Uterus (tissue), 4 donors: Measurements from ENCODE around the gene ACMSD. TPM values are rescaled to one million over a fixed set of nuclear protein-coding genes. Genes with fewer than 3 reads are reported as not detected.

Experiments used
- DNase-seq, 2 donors: peaks; one replicate each; pipeline ENCODE4 v3.0.0-alpha.2; 2019 to 2020
- H3K27ac ChIP-seq, 2 donors: fragments of 200-600 bp; sonication (generic); 1 replicate in 1 of 2; 2 replicates in 1 of 2; pipeline ENCODE4 v1.5.1; 2016 to 2018
- H3K27me3 ChIP-seq, 2 donors: fragments of 200-600 bp; sonication (generic); one replicate each; pipeline ENCODE4 v1.5.1; 2018 to 2019; ENCODE audit warnings: control low read depth in 1 of 2
- H3K36me3 ChIP-seq, 2 donors: fragments of 200-600 bp; sonication (generic); one replicate each; pipeline ENCODE4 v1.5.1; 2019; ENCODE audit warnings: control low read depth in 1 of 2
- H3K4me1 ChIP-seq, 2 donors: fragments of 200-600 bp; sonication (generic); one replicate each; pipeline ENCODE4 v1.5.1; 2018 to 2019; ENCODE audit warnings: control low read depth in 1 of 2
- H3K4me3 ChIP-seq, 2 donors: fragments of 200-600 bp; sonication (generic); 1 replicate in 1 of 2; 2 replicates in 1 of 2; pipeline ENCODE4 v1.5.1; 2018 to 2019; ENCODE audit warnings: mild to moderate bottlenecking in 1 of 2
- H3K9me3 ChIP-seq, 2 donors: fragments of 200-600 bp; sonication (generic); one replicate each; pipeline ENCODE4 v1.5.1; 2019; ENCODE audit warnings: control low read depth in 1 of 2
- CTCF ChIP-seq, 4 experiments: fragments of 200-600 bp in 2 of 4; fragments of 450-650 bp in 2 of 4; sonication (generic) in 2 of 4; IDR thresholded peaks; one replicate each; pipeline ENCODE4 v1.5.1; 2016 to 2019; ENCODE audit warnings: antibody characterized with exemption in 4 of 4, mild to moderate bottlenecking in 2 of 4, moderate library complexity in 1 of 4
- POLR2A ChIP-seq, 2 donors: fragments of 450-650 bp; IDR thresholded peaks; one replicate each; pipeline ENCODE4 v1.6.1; 2016; ENCODE audit warnings: antibody characterized with exemption in 2 of 2, mild to moderate bottlenecking in 1 of 2, moderate library complexity in 1 of 2
- intact Hi-C: fragments of 100-400 bp; cut with DNase I; formaldehyde crosslinking; loops from one replicate; pipeline ENCODE4 v1.15.1; 2023; ENCODE audit warnings: low total_unique reads
- total RNA-seq, 4 donors: library from RNA; depleted of rRNA in 3 of 4; stranded (reverse); fragments of >200 nt in 3 of 4; gene quantifications; one replicate each; pipeline versions ENCODE4 v1.1.0 to v1.2.4, GENCODE V29; 2014 to 2023
- donor health status: DM: yes; HTN: yes; CAD: no.

ACMSD gene
- total RNA-seq, 4 donors from 2014 or later: not detected

GRCh38 chr2:134936691-134937090 is 98.3 kb downstream of the ACMSD start:
- Histone ChIP-seq H3K36me3 (peaks cover 0 to 2% of the 10 kb centered on the region in 2 donors), H3K27ac (no peak overlapping the region), H3K4me1 (no peaks in the 10 kb centered on the region), H3K4me3 (no peak overlapping the region), H3K27me3 (no peaks in the 10 kb centered on the region), H3K9me3 (no peaks in the 10 kb centered on the region)
- no peak for TF ChIP-seq POLR2A (IDR thresholded peaks at IDR 0.05)
- no peak for TF ChIP-seq CTCF (IDR thresholded peaks at IDR 0.05)
- intact Hi-C loops: no loop called here
- no peak for DNase-seq

DNA sequence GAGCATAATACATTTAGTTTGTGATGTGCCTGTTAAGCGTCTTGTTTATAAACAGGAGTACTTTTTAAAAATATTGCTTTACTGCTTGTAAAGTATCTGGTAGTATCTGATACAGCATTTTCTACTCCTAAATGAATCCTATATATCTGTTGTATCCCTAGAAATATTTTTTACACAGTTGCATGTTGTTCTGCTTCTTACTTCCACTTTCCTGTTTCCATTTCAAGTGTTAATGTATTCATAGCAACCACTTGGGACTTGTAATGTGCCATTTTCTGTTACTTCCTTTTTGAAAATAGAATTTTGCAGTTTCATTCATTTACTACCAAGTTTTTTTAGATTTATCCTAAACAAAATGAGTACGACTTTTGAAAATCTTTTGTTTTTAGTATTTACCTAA is 105.1 kb downstream of the ACMSD start:
- H3K36me3 ChIP-seq: peaks cover 0 to 2% of the 10 kb centered on the region in 2 donors
- H3K4me1 ChIP-seq: no peaks in the 10 kb centered on the region
- intact Hi-C loops: no loop called here
- TF ChIP-seq CTCF (IDR thresholded peaks at IDR 0.05) (no peak), POLR2A (IDR thresholded peaks at IDR 0.05) (no peak)
- no peaks in the 10 kb centered on the region for H3K9me3 ChIP-seq
- no peak overlapping the region for H3K27ac ChIP-seq
- no peak overlapping the region for H3K4me3 ChIP-seq
- no peak for DNase-seq
- no peaks in the 10 kb centered on the region for H3K27me3 ChIP-seq

- Histone ChIP-seq H3K9me3 (no peaks in the 10 kb centered on the region), H3K4me1 (no peaks in the 10 kb centered on the region), H3K27me3 (no peaks in the 10 kb centered on the region), H3K27ac (no peak overlapping the region), H3K36me3 (peaks cover 0 to 2% of the 10 kb centered on the region in 2 donors), H3K4me3 (no peak overlapping the region)
- intact Hi-C loops: no loop called here
- TF ChIP-seq POLR2A (IDR thresholded peaks at IDR 0.05) (no peak), CTCF (IDR thresholded peaks at IDR 0.05) (no peak)
- no peak for DNase-seq
Observed at GRCh38 chr2:134944975-134945374, 106.6 kb downstream of the ACMSD start.

GRCh38 chr2:134946073-134946472 is 107.7 kb downstream of the ACMSD start:
- intact Hi-C loops: no loop called here
- H3K36me3 ChIP-seq: no peaks in the 10 kb centered on the region
- H3K4me1 ChIP-seq: no peaks in the 10 kb centered on the region
- no peak for DNase-seq
- H3K27ac ChIP-seq: no peak overlapping the region
- no peaks in the 10 kb centered on the region for H3K27me3 ChIP-seq
- H3K9me3 ChIP-seq: no peaks in the 10 kb centered on the region
- TF ChIP-seq CTCF (IDR thresholded peaks at IDR 0.05) (no peak), POLR2A (IDR thresholded peaks at IDR 0.05) (no peak)
- H3K4me3 ChIP-seq: no peak overlapping the region

- Histone ChIP-seq H3K36me3 (no peaks in the 10 kb centered on the region), H3K4me3 (no peak overlapping the region), H3K27ac (no peak overlapping the region), H3K27me3 (no peaks in the 10 kb centered on the region), H3K4me1 (no peaks in the 10 kb centered on the region), H3K9me3 (no peaks in the 10 kb centered on the region)
- intact Hi-C loops: no loop called here
- TF ChIP-seq POLR2A (IDR thresholded peaks at IDR 0.05) (no peak), CTCF (IDR thresholded peaks at IDR 0.05) (no peak)
- no peak for DNase-seq
Observed at GRCh38 chr2:134949981-134950708, 111.7 kb downstream of the ACMSD start.
